Measurements from ENCODE around the gene ADAM22. TPM values are rescaled to one million over a fixed set of nuclear protein-coding genes. Genes with fewer than 3 reads are reported as not detected.

ADAM22 gene
- total RNA-seq, 4 donors from 2014 or later, result 6.8 to 87.5 (median 13.3) TPM

DNA sequence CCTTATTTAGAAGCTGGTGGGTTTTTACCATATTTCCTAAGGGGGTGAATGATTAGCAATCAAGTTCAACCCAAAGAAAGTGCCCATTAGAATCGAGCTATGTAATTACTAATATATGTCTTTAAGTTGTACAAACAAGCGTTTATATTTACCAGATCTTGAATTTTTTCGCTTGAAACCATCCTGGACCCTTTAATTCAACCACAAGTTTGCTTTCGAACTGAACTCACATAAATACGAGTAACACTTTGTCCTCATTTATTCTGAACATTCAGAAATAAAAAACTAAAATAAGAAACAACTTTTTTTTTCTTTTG is 284.3 kb downstream of the ADAM22 start:
- TF ChIP-seq POLR2A (IDR thresholded peaks at IDR 0.05), result no peak
- TF ChIP-seq, protein P1, sequence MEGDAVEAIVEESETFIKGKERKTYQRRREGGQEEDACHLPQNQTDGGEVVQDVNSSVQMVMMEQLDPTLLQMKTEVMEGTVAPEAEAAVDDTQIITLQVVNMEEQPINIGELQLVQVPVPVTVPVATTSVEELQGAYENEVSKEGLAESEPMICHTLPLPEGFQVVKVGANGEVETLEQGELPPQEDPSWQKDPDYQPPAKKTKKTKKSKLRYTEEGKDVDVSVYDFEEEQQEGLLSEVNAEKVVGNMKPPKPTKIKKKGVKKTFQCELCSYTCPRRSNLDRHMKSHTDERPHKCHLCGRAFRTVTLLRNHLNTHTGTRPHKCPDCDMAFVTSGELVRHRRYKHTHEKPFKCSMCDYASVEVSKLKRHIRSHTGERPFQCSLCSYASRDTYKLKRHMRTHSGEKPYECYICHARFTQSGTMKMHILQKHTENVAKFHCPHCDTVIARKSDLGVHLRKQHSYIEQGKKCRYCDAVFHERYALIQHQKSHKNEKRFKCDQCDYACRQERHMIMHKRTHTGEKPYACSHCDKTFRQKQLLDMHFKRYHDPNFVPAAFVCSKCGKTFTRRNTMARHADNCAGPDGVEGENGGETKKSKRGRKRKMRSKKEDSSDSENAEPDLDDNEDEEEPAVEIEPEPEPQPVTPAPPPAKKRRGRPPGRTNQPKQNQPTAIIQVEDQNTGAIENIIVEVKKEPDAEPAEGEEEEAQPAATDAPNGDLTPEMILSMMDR (IDR thresholded peaks at IDR 0.05), result no peak
- no peak for DNase-seq
- Histone ChIP-seq H3K27ac (peak overlapping the region; percentile 78 to 88), H3K4me1 (peaks cover 5 to 6% of the 10 kb centered on the region in 2 donors), H3K36me3 (no peaks in the 10 kb centered on the region), H3K9me3 (no peaks in the 10 kb centered on the region), H3K27me3 (no peaks in the 10 kb centered on the region), H3K4me3 (peak overlapping the region; percentile 67 to 93)
- intact Hi-C loops (cut with DNase I; ENCODE audit: low total_unique reads), result no loop called here

DNA sequence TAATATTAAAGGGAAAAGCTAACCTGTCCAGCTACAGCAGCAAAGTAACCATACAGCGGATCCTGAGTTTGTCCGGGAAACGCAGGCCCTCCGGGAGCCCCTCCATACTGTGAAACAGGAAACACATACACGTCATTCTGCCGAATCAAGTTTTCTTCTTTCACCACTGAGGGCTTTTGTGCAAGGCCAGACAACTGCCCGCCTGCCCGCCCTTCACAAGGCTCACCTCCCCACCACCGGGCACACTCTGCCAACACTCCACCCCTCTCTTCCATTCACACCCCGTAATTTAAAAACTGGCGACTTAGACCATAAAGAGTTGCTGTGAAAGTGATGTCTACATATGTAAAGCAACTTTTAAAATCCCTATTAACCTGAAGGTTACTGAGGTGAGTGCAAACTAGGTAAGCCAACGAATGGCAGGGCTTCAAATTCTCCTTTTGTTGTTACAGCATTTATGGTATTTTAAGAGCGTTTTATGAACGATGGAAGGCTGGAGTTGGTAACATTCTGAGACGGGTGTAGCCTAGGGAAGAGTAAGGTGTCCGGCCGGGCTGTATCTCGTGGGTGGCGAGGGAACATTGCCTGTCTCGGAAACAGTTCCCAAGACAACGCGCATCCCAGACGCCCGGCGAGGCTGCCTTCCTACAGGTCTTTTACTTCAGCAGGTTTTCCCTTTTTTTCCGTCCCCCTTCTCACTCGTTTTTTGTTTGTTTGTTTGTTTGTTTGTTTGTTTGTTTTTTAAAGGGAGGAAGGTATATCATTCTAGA is 285.0 kb downstream of the ADAM22 start:
- Histone ChIP-seq H3K9me3 (no peaks in the 10 kb centered on the region), H3K4me3 (peak overlapping the region; percentile 67 to 93), H3K36me3 (no peaks in the 10 kb centered on the region), H3K27me3 (no peaks in the 10 kb centered on the region), H3K27ac (peak overlapping the region; percentile 78 to 88), H3K4me1 (peaks cover 5 to 6% of the 10 kb centered on the region in 2 donors)
- peak; percentile 35 to 40 for DNase-seq
- TF ChIP-seq, protein P1 (IDR thresholded peaks at IDR 0.05), result no peak
- TF ChIP-seq POLR2A (IDR thresholded peaks at IDR 0.05), result no peak
- intact Hi-C loops (cut with DNase I; ENCODE audit: low total_unique reads), result no loop called here

DNA sequence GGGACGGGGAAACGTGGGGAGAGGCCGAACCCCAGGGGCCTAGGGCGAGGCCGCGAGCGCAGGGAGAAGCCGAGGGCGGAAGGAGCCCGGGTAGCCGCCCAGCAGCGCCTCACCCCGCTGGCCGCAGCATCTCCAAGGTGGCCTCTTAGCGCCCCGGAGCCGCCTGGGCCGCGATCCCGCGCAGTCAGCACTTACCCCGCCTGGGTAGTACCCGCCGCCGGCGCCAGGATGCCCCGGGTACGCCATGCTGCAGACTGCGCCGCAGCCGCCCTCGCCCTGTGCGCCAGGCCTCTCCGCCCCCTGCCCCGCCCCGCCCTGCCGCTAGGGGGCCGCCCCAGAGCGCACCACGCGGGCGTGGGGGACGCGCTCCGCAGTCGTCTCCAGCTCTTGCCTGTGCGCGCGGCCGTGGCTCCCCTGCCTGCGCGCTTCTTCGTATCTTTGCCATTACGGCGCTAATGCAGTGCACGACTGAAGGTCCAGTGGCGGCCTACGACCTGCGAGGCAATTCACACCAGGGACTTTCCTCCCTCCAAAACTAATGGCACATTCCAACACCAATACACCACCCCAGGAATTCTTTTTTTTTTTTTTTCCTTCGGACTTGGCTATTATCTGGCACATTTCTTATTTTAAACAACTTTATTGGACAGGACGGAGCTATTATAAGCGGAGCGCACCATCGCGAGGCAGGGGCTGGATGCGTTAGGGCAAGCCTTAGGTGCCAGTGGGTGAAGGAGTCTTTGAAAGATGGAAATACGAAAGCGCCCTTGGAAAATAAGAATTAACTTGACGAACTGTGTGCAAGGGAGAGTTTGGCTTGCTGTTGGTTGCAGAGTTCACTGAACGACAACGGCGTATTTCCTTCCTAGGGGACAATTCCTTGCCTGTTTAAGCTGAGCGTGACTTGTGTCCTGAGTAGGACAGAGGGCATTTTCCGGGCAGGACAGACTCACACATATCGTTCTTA is 286.0 kb downstream of the ADAM22 start, which contains the start of gene SRI:
TSS of gene SRI (minus strand) at position 258 of the 967 bp plus-strand sequence. CDS start at position 246, 12 bp downstream.
- peak within 1 kb of the TSS; percentile 78 to 88 for H3K27ac ChIP-seq
- TF ChIP-seq, protein P1 (IDR thresholded peaks at IDR 0.05), result peak; percentile 47 to 95 (median 80)
- peak; percentile 30 to 78 for TF ChIP-seq POLR2A (IDR thresholded peaks at IDR 0.05)
- intact Hi-C loops (cut with DNase I; ENCODE audit: low total_unique reads), result no loop called here

DNA sequence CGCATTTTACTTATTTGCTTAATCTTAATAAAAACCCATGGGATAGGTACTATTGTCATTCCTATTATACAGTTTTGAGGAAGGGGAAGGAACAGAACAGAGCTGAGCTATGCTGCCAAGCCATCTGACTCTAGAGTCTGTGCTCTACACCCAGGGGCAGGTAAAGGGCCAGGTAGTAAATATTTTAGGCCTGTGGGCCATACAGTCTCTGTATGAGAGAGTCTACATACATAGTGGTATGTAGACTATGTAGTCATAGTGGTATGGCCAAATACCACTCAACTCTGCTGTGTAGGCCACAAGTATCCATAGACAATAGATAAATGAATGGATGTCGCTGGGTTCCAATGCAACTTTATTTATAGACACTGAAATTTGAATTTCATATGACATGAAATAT is 289.2 kb downstream of the ADAM22 start:
- no peak for TF ChIP-seq POLR2A (IDR thresholded peaks at IDR 0.05)
- TF ChIP-seq, protein P1 (IDR thresholded peaks at IDR 0.05), result no peak
- H3K4me3 ChIP-seq, result no peak overlapping the region
- DNase-seq, result no peak
- intact Hi-C loops (cut with DNase I; ENCODE audit: low total_unique reads), result no loop called here
- H3K36me3 ChIP-seq, result no peaks in the 10 kb centered on the region
- no peaks in the 10 kb centered on the region for H3K9me3 ChIP-seq
- H3K27me3 ChIP-seq, result no peaks in the 10 kb centered on the region
- no peak overlapping the region for H3K27ac ChIP-seq
- H3K4me1 ChIP-seq, result peaks cover 0 to 4% of the 10 kb centered on the region in 2 donors

More for the DNA sequence above, 286.0 kb downstream of the ADAM22 start, which contains the start of gene SRI:
- peak within 1 kb of the TSS; percentile 67 to 93 for H3K4me3 ChIP-seq
- H3K9me3 ChIP-seq, result no peaks in the 10 kb centered on the region
- peaks cover 5 to 6% of the 10 kb centered on the region in 2 donors for H3K4me1 ChIP-seq
- H3K36me3 ChIP-seq, result no peaks in the 10 kb centered on the region
- peak; percentile 73 to 83 for DNase-seq
- H3K27me3 ChIP-seq, result no peaks in the 10 kb centered on the region
